SU-DHL-6 (cell line): ENCODE measurements around the gene PLEKHG3.

Experiments
- EZH2phosphoT487 ChIP-seq: fragments of 200-600 bp; sonication (generic), shearing (Covaris generic); conservative IDR thresholded peaks from 2 replicates; pipeline ENCODE4 v1.6.1; 2018; ENCODE audit warnings: mild to moderate bottlenecking, antibody characterized with exemption, low read length, moderate library complexity, mixed read lengths
- TF ChIP-seq, protein P1 (sequence below): fragments of 200-600 bp; sonication (generic); IDR thresholded peaks from one replicate; pipeline ENCODE4 v1.5.1; 2017; ENCODE audit warnings: antibody characterized with exemption, mild to moderate bottlenecking, low read length, moderate library complexity; ENCODE audit not compliant: insufficient read depth, poor library complexity, severe bottlenecking

GRCh38 chr14:64773046-64773445 is 68.8 kb downstream of the PLEKHG3 start:
- TF ChIP-seq, protein P1, sequence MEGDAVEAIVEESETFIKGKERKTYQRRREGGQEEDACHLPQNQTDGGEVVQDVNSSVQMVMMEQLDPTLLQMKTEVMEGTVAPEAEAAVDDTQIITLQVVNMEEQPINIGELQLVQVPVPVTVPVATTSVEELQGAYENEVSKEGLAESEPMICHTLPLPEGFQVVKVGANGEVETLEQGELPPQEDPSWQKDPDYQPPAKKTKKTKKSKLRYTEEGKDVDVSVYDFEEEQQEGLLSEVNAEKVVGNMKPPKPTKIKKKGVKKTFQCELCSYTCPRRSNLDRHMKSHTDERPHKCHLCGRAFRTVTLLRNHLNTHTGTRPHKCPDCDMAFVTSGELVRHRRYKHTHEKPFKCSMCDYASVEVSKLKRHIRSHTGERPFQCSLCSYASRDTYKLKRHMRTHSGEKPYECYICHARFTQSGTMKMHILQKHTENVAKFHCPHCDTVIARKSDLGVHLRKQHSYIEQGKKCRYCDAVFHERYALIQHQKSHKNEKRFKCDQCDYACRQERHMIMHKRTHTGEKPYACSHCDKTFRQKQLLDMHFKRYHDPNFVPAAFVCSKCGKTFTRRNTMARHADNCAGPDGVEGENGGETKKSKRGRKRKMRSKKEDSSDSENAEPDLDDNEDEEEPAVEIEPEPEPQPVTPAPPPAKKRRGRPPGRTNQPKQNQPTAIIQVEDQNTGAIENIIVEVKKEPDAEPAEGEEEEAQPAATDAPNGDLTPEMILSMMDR, result no peak
- TF ChIP-seq EZH2phosphoT487, result no peak
